Right atrium auricular region (tissue), 2 donors: ENCODE data around the gene ODAD4. TPM values are rescaled to one million over a fixed set of nuclear protein-coding genes. Genes with fewer than 3 reads are reported as not detected.

Source experiments
- DNase-seq: peaks from one replicate; pipeline ENCODE4 v3.0.0-alpha.2; 2019; ENCODE audit warnings: low spot score
- H3K27ac ChIP-seq, 2 donors: fragments of 200-600 bp; sonication (generic); 1 replicate in 1 of 2; 2 replicates in 1 of 2; pipeline ENCODE4 v1.5.1; 2016 to 2019
- H3K27me3 ChIP-seq, 2 donors: fragments of 200-600 bp; sonication (generic); one replicate each; pipeline versions ENCODE4 v1.5.1 to v1.6.0; 2017 to 2019
- H3K36me3 ChIP-seq: fragments of 200-600 bp; sonication (generic); one replicate; pipeline ENCODE4 v1.5.1; 2016
- H3K4me1 ChIP-seq, 2 donors: fragments of 200-600 bp; sonication (generic); one replicate each; pipeline versions ENCODE4 v1.5.1 to v1.6.0; 2017 to 2019
- H3K4me3 ChIP-seq, 2 donors: fragments of 200-600 bp; sonication (generic); 1 replicate in 1 of 2; 2 replicates in 1 of 2; pipeline ENCODE4 v1.5.1; 2017 to 2019; ENCODE audit warnings: mild to moderate bottlenecking in 1 of 2, moderate library complexity in 1 of 2
- H3K9me3 ChIP-seq, 2 donors: fragments of 200-600 bp; sonication (generic); one replicate each; pipeline ENCODE4 v1.5.1; 2019
- total RNA-seq, 2 donors: library from RNA; depleted of rRNA; stranded (reverse); fragments of >200 nt; gene quantifications; one replicate each; pipeline ENCODE4 v1.1.0, GENCODE V29; 2016
- TF ChIP-seq, protein P1 (sequence below), 2 donors: fragments of 200-600 bp; sonication (generic); IDR thresholded peaks; one replicate each; pipeline ENCODE4 v1.5.1; 2019; ENCODE audit warnings: antibody characterized with exemption in 2 of 2

ODAD4 gene
- total RNA-seq, 2 donors from 2014 or later: 0.43 to 0.56 TPM

DNA sequence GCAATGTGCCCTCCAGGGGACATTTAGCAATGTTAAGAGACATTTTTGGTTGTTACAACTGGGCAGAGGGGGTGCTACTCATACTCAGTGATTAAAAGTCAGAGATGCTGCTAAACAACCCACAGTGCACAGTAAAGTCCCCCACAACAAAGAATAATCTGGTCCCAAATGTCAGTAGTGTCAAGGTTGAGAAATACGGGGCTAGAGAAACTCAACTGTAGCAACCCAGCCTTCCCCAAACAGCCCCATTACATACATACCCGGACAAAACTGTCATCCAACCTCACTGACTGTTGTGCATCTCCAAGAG, 66.4 kb downstream of the ODAD4 start:
- H3K36me3 ChIP-seq: peaks cover 90% of the 10 kb centered on the region

DNA sequence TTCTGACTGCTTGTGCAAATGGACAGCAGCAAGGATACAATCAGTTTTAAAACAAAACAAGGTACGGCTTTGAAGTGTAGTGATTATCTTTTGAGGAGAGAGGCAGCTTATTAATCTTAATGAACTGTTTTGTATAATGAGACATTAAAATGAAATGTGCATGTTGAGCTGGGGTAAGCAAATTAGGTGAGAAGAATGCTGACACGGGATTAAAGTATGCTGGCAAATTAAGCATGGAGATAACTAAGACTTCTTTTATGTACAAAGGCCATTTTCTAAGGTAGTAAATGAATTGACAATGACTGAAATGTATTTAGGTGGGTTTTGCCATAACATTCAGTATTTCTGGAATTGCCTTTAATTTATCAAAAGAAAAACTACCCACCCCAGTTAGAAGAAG, 68.1 kb downstream of the ODAD4 start:
- Histone ChIP-seq H3K4me3 (no peak overlapping the region), H3K4me1 (peaks cover 0 to 6% of the 10 kb centered on the region in 2 donors), H3K36me3 (peaks cover 87% of the 10 kb centered on the region), H3K27ac (no peak overlapping the region), H3K27me3 (no peaks in the 10 kb centered on the region), H3K9me3 (no peaks in the 10 kb centered on the region)
- no peak for DNase-seq
- TF ChIP-seq, protein P1, sequence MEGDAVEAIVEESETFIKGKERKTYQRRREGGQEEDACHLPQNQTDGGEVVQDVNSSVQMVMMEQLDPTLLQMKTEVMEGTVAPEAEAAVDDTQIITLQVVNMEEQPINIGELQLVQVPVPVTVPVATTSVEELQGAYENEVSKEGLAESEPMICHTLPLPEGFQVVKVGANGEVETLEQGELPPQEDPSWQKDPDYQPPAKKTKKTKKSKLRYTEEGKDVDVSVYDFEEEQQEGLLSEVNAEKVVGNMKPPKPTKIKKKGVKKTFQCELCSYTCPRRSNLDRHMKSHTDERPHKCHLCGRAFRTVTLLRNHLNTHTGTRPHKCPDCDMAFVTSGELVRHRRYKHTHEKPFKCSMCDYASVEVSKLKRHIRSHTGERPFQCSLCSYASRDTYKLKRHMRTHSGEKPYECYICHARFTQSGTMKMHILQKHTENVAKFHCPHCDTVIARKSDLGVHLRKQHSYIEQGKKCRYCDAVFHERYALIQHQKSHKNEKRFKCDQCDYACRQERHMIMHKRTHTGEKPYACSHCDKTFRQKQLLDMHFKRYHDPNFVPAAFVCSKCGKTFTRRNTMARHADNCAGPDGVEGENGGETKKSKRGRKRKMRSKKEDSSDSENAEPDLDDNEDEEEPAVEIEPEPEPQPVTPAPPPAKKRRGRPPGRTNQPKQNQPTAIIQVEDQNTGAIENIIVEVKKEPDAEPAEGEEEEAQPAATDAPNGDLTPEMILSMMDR (IDR thresholded peaks at IDR 0.05): no peak

More for the DNA sequence above, 66.4 kb downstream of the ODAD4 start:
- H3K9me3 ChIP-seq: no peaks in the 10 kb centered on the region
- H3K4me3 ChIP-seq: no peak overlapping the region
- no peak for DNase-seq
- TF ChIP-seq, protein P1 (IDR thresholded peaks at IDR 0.05): no peak
- no peak overlapping the region for H3K27ac ChIP-seq
- H3K4me1 ChIP-seq: peaks cover 0 to 6% of the 10 kb centered on the region in 2 donors
- H3K27me3 ChIP-seq: no peaks in the 10 kb centered on the region

DNA sequence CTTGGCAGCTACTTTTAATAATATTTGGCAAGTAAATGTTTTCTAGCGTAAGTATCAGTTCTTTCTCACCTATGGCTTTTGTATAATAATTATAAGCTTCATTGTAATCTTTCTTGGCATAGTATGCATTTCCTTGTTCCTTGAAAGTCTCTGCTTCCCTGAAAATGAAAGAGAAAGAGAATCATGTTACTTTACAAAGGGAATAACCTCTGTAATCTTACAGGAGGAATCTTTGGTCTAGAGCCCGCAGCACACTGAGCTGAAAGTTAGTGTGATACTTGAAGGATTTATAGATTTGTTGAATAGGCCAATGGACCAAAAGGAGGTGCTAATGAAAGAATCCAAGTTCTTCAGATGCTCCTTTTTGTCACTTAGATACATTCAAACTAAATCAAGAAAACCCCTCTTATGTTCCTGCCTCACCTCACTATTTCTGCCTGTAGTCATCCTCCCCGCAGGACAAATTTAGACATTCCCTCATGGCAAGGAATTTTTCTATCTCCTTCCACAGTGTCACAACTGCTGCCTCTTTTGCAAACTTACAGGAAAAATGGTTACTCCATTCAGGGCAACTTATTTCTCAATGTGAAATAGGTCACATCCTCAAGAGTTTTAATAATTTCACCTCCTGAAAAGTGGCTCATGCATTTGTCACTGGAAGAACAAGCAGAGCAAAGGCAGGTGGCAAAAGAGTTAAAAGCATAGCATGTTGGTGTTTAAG, 70.2 kb downstream of the ODAD4 start:
- no peak for DNase-seq
- no peaks in the 10 kb centered on the region for H3K27me3 ChIP-seq
- TF ChIP-seq, protein P1 (IDR thresholded peaks at IDR 0.05): no peak
- H3K27ac ChIP-seq: no peak overlapping the region
- H3K4me3 ChIP-seq: no peak overlapping the region
- H3K9me3 ChIP-seq: no peaks in the 10 kb centered on the region
- H3K36me3 ChIP-seq: peaks cover 66% of the 10 kb centered on the region
- peaks cover 0 to 17% of the 10 kb centered on the region in 2 donors for H3K4me1 ChIP-seq

DNA sequence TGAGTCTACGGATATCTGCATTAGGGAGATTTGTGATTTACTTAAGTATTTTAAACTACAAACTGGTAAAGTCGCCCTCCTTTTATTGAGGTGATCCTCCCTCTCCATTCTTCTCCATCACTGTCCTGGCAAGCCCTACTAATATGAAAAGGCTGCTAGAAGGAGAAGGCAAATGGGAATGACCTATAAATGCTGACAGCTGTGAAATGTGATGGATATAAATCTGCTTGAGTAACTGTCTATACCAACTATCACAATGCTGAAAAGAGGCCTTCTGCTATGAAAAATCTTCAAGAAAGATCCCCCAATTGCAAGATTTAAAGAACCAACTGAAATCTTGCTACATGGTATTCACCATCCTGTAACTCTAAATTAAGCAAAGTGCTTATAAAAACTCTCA, 71.3 kb downstream of the ODAD4 start:
- H3K9me3 ChIP-seq: no peaks in the 10 kb centered on the region
- peaks cover 0 to 24% of the 10 kb centered on the region in 2 donors for H3K4me1 ChIP-seq
- H3K36me3 ChIP-seq: peaks cover 55% of the 10 kb centered on the region
- no peak for DNase-seq
- H3K27ac ChIP-seq: no peak overlapping the region
- TF ChIP-seq, protein P1 (IDR thresholded peaks at IDR 0.05): no peak
- H3K4me3 ChIP-seq: no peak overlapping the region
- H3K27me3 ChIP-seq: no peaks in the 10 kb centered on the region

DNA sequence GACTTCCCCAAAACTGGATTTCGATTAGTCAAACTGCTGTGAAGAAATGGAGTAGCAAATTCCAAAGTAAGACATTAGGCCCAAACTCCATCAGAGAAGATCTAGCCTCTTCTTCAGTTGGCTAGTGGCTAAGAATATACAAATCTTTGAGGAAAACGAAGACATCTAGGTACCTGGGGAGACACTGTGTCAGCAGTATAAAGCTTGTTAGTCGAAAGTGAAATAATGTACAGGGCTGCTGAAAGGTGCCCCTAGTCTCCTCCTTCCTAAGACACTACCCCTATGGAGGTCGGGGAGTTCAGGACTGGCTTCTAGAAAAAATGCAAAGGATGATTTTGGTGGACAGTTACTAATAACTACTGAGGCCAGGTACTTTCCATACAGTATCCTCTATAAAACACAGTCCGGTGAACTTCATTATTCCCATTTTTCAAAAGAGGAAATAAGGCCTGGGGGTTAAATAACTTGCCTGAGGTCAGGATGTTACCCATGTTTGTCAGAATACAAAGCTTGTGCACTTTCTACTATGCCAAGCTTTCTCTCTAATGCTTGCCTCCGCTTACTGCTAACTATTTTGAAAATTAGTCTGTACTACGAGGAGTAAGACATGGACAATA, 71.9 kb downstream of the ODAD4 start:
- no peak overlapping the region for H3K27ac ChIP-seq
- no peaks in the 10 kb centered on the region for H3K9me3 ChIP-seq

More for the DNA sequence above, 71.9 kb downstream of the ODAD4 start:
- Histone ChIP-seq H3K27me3 (no peaks in the 10 kb centered on the region), H3K4me1 (peaks cover 0 to 30% of the 10 kb centered on the region in 2 donors), H3K36me3 (peaks cover 49% of the 10 kb centered on the region), H3K4me3 (no peak overlapping the region)
- DNase-seq: no peak
- TF ChIP-seq, protein P1 (IDR thresholded peaks at IDR 0.05): no peak
